ENCODE data around the gene MARCHF10.
"Not testable (repeated sequence)": the region's sequence is repeated elsewhere in the genome, so short reads cannot be mapped to it uniquely, and the experiment has no call there.

- TF ChIP-seq POLR2A, CTCF (IDR thresholded peaks at IDR 0.05): not testable (repeated sequence)
Measured at GRCh38 chr17:62691589-62691915, 116.6 kb downstream of the MARCHF10 start.
